PFSK-1 (cell line): Measurements from ENCODE around the gene PIEZO2.

Experiments
- FOXP2 ChIP-seq: optimal IDR thresholded peaks from 2 replicates; pipeline ENCODE3; 2011; ENCODE audit warnings: borderline replicate concordance, control low read depth, inconsistent platforms; ENCODE audit not compliant: insufficient read depth; ENCODE audit errors: extremely low read length, extremely low read depth
- POLR2AphosphoS5 ChIP-seq: IDR thresholded peaks from 2 replicates; pipeline ENCODE4 v1.6.1; 2012; ENCODE audit warnings: low read depth, mild to moderate bottlenecking, control low read depth, low read length, moderate library complexity
- REST ChIP-seq, 2 experiments: IDR thresholded peaks; 2 replicates each; pipeline versions ENCODE4 v1.6.1 to v1.8.0; 2011 to 2012; ENCODE audit warnings: low read depth in 2 of 2, low read length in 2 of 2, control low read depth in 1 of 2, inconsistent platforms in 1 of 2, mild to moderate bottlenecking in 1 of 2, moderate library complexity in 1 of 2; ENCODE audit not compliant: insufficient read depth in 1 of 2
- SIN3A ChIP-seq: IDR thresholded peaks from 2 replicates; pipeline ENCODE4 v1.6.1; 2012; ENCODE audit warnings: mild to moderate bottlenecking, low read length, moderate library complexity, borderline replicate concordance; ENCODE audit not compliant: insufficient read depth
- TAF1 ChIP-seq: IDR thresholded peaks from 2 replicates; pipeline ENCODE4 v1.6.1; 2012; ENCODE audit warnings: low read length, control low read depth, borderline replicate concordance; ENCODE audit not compliant: insufficient read depth

DNA sequence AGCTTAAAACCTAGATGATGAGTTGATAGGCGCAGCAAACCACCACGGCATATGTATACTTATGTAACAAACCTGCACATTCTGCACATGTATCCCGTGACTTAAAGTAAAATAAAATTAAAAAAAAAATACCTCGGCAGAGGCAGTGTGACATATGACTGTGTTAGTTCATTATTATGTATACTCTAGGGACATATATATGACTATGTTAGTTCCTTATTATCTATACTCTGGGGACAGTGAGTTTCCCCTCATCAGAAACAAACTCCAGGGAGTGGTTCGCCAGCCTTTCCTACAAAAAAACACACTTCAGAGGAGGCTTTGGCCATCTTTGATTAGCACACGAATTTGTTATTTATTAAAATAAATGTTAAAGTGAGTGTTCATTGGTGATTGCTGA lies 209.5 kb downstream of the PIEZO2 start:
- TF ChIP-seq REST (IDR thresholded peaks at IDR 0.05; ENCODE audit: insufficient read depth in 1 of 2, low read depth in 2 of 2, low read length in 2 of 2) (no peak), TAF1 (no peak), POLR2AphosphoS5 (no peak), FOXP2 (no peak), SIN3A (no peak)
